ENCODE data around the gene YTHDF1.

YTHDF1 gene

GRCh38 chr20:63208346-63208909 is 7.5 kb downstream of the YTHDF1 start:
- DNase-seq (ENCODE audit: low spot score) = no peak

- DNase-seq (ENCODE audit: low spot score) = no peak
Measured at GRCh38 chr20:63206878-63207277, 9.1 kb downstream of the YTHDF1 start.

GRCh38 chr20:63205896-63206295 is 10.0 kb downstream of the YTHDF1 start:
- no peak for DNase-seq (ENCODE audit: low spot score)

GRCh38 chr20:63204362-63204761 is 11.6 kb downstream of the YTHDF1 start:
- DNase-seq (ENCODE audit: low spot score) = no peak

- DNase-seq (ENCODE audit: low spot score) = no peak
Measured at GRCh38 chr20:63202811-63203526, 13.0 kb downstream of the YTHDF1 start.

GRCh38 chr20:63202021-63202420 is 13.9 kb downstream of the YTHDF1 start:
- DNase-seq (ENCODE audit: low spot score) = no peak

- DNase-seq (ENCODE audit: low spot score) = no peak
Measured at GRCh38 chr20:63198606-63199005, 17.3 kb downstream of the YTHDF1 start.

GRCh38 chr20:63196768-63197470 is 19.0 kb downstream of the YTHDF1 start:
- DNase-seq (ENCODE audit: low spot score) = no peak

GRCh38 chr20:63194797-63195173 is 21.1 kb downstream of the YTHDF1 start:
- DNase-seq (ENCODE audit: low spot score) = no peak

GRCh38 chr20:63194007-63194796 is 21.7 kb downstream of the YTHDF1 start:
- no peak for DNase-seq (ENCODE audit: low spot score)

GRCh38 chr20:63192721-63193120 is 23.2 kb downstream of the YTHDF1 start:
- DNase-seq (ENCODE audit: low spot score) = no peak

GRCh38 chr20:63191400-63191799 is 24.5 kb downstream of the YTHDF1 start:
- DNase-seq (ENCODE audit: low spot score) = no peak

- no peak for DNase-seq (ENCODE audit: low spot score)
Measured at GRCh38 chr20:63190828-63191227, 25.1 kb downstream of the YTHDF1 start.

GRCh38 chr20:63189846-63190559 is 25.9 kb downstream of the YTHDF1 start:
- no peak for DNase-seq (ENCODE audit: low spot score)

GRCh38 chr20:63189322-63189642 is 26.6 kb downstream of the YTHDF1 start:
- no peak for DNase-seq (ENCODE audit: low spot score)

- no peak for DNase-seq (ENCODE audit: low spot score)
Measured at GRCh38 chr20:63188641-63189321, 27.1 kb downstream of the YTHDF1 start.

GRCh38 chr20:63188159-63188442 is 27.8 kb downstream of the YTHDF1 start:
- no peak for DNase-seq (ENCODE audit: low spot score)

GRCh38 chr20:63187338-63188158 is 28.4 kb downstream of the YTHDF1 start:
- DNase-seq (ENCODE audit: low spot score) = no peak

- DNase-seq (ENCODE audit: low spot score) = no peak
Measured at GRCh38 chr20:63186528-63187316, 29.2 kb downstream of the YTHDF1 start.

- DNase-seq (ENCODE audit: low spot score) = no peak
Measured at GRCh38 chr20:63186084-63186483, 29.8 kb downstream of the YTHDF1 start.

Measured in germinal center (tissue), 1 donor.